CD4-positive, alpha-beta memory T cell (primary cell): ENCODE results near the gene FJX1. TPM values are rescaled to one million over a fixed set of nuclear protein-coding genes. Genes with fewer than 3 reads are reported as not detected.

Experiments
- CTCF ChIA-PET: fragments of 350-600 bp; sonication (Branson Sonifier 250); formaldehyde crosslinking; loops from one replicate; lab custom pipeline; 2021; ENCODE audit warnings: inconsistent platforms; ENCODE audit not compliant: partially characterized antibody; lab: Charles Lee
- POLR2A ChIA-PET: fragments of 350-600 bp; sonication (Branson Sonifier 250); formaldehyde crosslinking; loops from one replicate; lab custom pipeline; 2021; ENCODE audit not compliant: partially characterized antibody; lab: Charles Lee
- DNase-seq, 5 donors: peaks; one replicate each; pipeline versions ENCODE4 v3.0.0 to v3.0.0-alpha.2; 2020 to 2022; ENCODE audit warnings: mixed read lengths in 1 of 5
- H3K27ac ChIP-seq: one replicate; pipeline ENCODE4 v1.7.0; 2013; ENCODE audit warnings: low read depth, low read length
- H3K27me3 ChIP-seq: 2 replicates; pipeline ENCODE4 v1.7.0; 2013; ENCODE audit warnings: mild to moderate bottlenecking, low read length, moderate library complexity; ENCODE audit not compliant: insufficient read depth
- H3K36me3 ChIP-seq: 2 replicates; pipeline ENCODE4 v1.7.0; 2013; ENCODE audit warnings: mild to moderate bottlenecking, low read length, moderate library complexity; ENCODE audit not compliant: insufficient read depth
- H3K4me1 ChIP-seq: 2 replicates; pipeline ENCODE4 v1.7.0; 2013; ENCODE audit warnings: mild to moderate bottlenecking, low read length, moderate library complexity; ENCODE audit not compliant: insufficient read depth
- H3K4me3 ChIP-seq, 2 donors: one replicate each; pipeline ENCODE4 v1.7.0; 2013; ENCODE audit warnings: low read length in 2 of 2, mild to moderate bottlenecking in 1 of 2
- H3K9me3 ChIP-seq, 2 donors: one replicate each; pipeline ENCODE4 v1.7.0; 2013; ENCODE audit warnings: low read length in 2 of 2, control low read depth in 1 of 2; ENCODE audit not compliant: control insufficient read depth in 1 of 2
- H3K27ac Mint-ChIP-seq, 7 donors: one replicate each; pipeline ENCODE4 v1.8.0; 2020 to 2021; ENCODE audit warnings: mixed read lengths in 7 of 7, mild to moderate bottlenecking in 6 of 7, inconsistent platforms in 3 of 7, moderate library complexity in 3 of 7
- H3K27me3 Mint-ChIP-seq, 2 donors: one replicate each; pipeline ENCODE4 v1.8.0; 2020 to 2021; ENCODE audit warnings: mixed read lengths in 2 of 2
- H3K36me3 Mint-ChIP-seq, 2 donors: one replicate each; pipeline ENCODE4 v1.8.0; 2020 to 2021; ENCODE audit warnings: mixed read lengths in 2 of 2, inconsistent platforms in 1 of 2, mild to moderate bottlenecking in 1 of 2
- H3K4me1 Mint-ChIP-seq, 4 donors: one replicate each; pipeline ENCODE4 v1.8.0; 2020 to 2021; ENCODE audit warnings: mixed read lengths in 4 of 4, mild to moderate bottlenecking in 1 of 4
- H3K4me3 Mint-ChIP-seq, 8 donors: one replicate each; pipeline ENCODE4 v1.8.0; 2020 to 2021; ENCODE audit warnings: mixed read lengths in 8 of 8, mild to moderate bottlenecking in 7 of 8, moderate library complexity in 6 of 8, inconsistent platforms in 3 of 8
- H3K9me3 Mint-ChIP-seq, 8 donors: one replicate each; pipeline ENCODE4 v1.8.0; 2020 to 2021; ENCODE audit warnings: mixed read lengths in 8 of 8, mild to moderate bottlenecking in 5 of 8, inconsistent platforms in 3 of 8, moderate library complexity in 1 of 8
- intact Hi-C: fragments of 100-400 bp; cut with micrococcal nuclease; formaldehyde crosslinking; loops from one replicate; pipeline ENCODE4 v1.15.1; 2023
- polyA plus RNA-seq, 2 donors: library from polyadenylated mRNA; unstranded; fragments of 300-500 nt; fragmentation: Illumina TruSeq; gene quantifications; one replicate each; pipeline ENCODE4 v1.2.3, GENCODE V29; 2021
- total RNA-seq, 2 experiments: library from RNA; stranded (reverse); gene quantifications; one replicate each; pipeline ENCODE4 v1.2.3, GENCODE V29; 2021

Gene FJX1
- total and polyA plus RNA-seq, 4 experiments from 2014 or later: 0.10 TPM; not detected in 3

DNA sequence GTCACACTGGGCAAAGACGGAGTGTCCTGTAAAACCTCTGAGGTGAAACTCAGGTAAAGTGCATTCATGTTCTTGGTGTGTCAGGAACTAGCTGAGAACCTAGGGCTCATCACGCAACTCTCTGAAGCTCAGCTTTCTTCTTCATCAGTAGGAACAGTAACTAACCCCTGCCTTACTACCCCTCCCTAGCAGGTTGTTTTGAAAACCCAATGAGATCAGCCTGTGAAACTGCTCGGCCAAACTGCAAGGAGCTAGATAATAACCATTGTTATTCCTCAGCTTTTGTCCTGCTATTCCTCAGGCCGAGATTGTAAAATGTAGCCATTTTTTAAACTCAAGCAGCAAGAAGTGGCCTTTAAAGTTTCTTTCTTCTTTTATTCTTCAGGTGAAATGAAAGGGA, 9.8 kb upstream of the FJX1 start:
- H3K4me1 ChIP-seq: no peaks in the 10 kb centered on the region
- H3K27ac Mint-ChIP-seq: no peak overlapping the region
- H3K27me3 Mint-ChIP-seq: peaks cover 16 to 33% of the 10 kb centered on the region in 2 donors
- H3K9me3 ChIP-seq: no peaks in the 10 kb centered on the region
- H3K4me3 Mint-ChIP-seq: no peak overlapping the region
- ChIA-PET CTCF (no interaction called here), POLR2A (no interaction called here)
- no peak overlapping the region for H3K4me3 ChIP-seq
- intact Hi-C loops: no loop called here
- DNase-seq: no peak
- H3K36me3 Mint-ChIP-seq: no peaks in the 10 kb centered on the region
- no peak overlapping the region for H3K27ac ChIP-seq
- H3K36me3 ChIP-seq: no peaks in the 10 kb centered on the region
- no peaks in the 10 kb centered on the region for H3K4me1 Mint-ChIP-seq
- no peaks in the 10 kb centered on the region for H3K27me3 ChIP-seq
- H3K9me3 Mint-ChIP-seq: no peaks in the 10 kb centered on the region

- Mint-ChIP-seq H3K36me3 (no peaks in the 10 kb centered on the region), H3K27ac (no peak overlapping the region), H3K4me1 (no peaks in the 10 kb centered on the region), H3K9me3 (no peaks in the 10 kb centered on the region), H3K4me3 (no peak overlapping the region), H3K27me3 (peaks cover 14 to 37% of the 10 kb centered on the region in 2 donors)
- intact Hi-C loops: no loop called here
- CTCF ChIA-PET: interaction anchor here (1.0 to 2.8 kb wide), 2 partner anchors 19 to 212 kb away, joined by 3 to 13 read pairs; no protein-coding TSS in a partner anchor
- Histone ChIP-seq H3K27ac (no peak overlapping the region), H3K27me3 (no peaks in the 10 kb centered on the region), H3K36me3 (no peaks in the 10 kb centered on the region), H3K4me1 (no peaks in the 10 kb centered on the region), H3K4me3 (no peak overlapping the region), H3K9me3 (no peaks in the 10 kb centered on the region)
- POLR2A ChIA-PET: no interaction called here
- no peak for DNase-seq
Measured at GRCh38 chr11:35609656-35610055, 8.6 kb upstream of the FJX1 start.

DNA sequence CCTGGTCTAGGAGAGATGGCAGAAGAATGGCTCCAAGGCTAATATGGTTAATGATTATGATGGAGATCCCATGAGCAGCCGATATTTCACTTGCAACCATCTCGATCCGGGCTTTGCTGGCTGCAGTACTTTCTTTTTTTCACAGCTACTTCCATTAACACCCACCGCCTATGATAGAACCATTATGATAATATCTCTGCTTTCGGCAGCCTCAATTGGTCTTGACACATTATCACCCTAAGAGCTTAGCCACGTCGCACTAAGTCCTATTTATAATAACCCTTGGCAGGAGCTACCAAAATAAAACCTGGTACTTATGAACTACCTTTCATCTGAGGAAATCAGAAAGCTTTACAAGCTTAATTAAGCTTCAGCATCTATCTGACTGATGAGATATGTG, 7.6 kb upstream of the FJX1 start:
- intact Hi-C loops: no loop called here
- Histone ChIP-seq H3K27ac (no peak overlapping the region), H3K27me3 (no peaks in the 10 kb centered on the region), H3K4me1 (no peaks in the 10 kb centered on the region), H3K36me3 (no peaks in the 10 kb centered on the region), H3K9me3 (no peaks in the 10 kb centered on the region), H3K4me3 (no peak overlapping the region)
- DNase-seq: no peak
- ChIA-PET CTCF (interaction anchor here (0.9 to 2.8 kb wide), 4 partner anchors 211 to 656 kb away, joined by 3 to 13 read pairs (median 4); no protein-coding TSS in a partner anchor), POLR2A (no interaction called here)
- H3K4me3 Mint-ChIP-seq: no peak overlapping the region
- peaks cover 17 to 36% of the 10 kb centered on the region in 2 donors for H3K27me3 Mint-ChIP-seq
- H3K36me3 Mint-ChIP-seq: no peaks in the 10 kb centered on the region
- no peaks in the 10 kb centered on the region for H3K4me1 Mint-ChIP-seq
- H3K9me3 Mint-ChIP-seq: no peaks in the 10 kb centered on the region
- H3K27ac Mint-ChIP-seq: no peak overlapping the region

DNA sequence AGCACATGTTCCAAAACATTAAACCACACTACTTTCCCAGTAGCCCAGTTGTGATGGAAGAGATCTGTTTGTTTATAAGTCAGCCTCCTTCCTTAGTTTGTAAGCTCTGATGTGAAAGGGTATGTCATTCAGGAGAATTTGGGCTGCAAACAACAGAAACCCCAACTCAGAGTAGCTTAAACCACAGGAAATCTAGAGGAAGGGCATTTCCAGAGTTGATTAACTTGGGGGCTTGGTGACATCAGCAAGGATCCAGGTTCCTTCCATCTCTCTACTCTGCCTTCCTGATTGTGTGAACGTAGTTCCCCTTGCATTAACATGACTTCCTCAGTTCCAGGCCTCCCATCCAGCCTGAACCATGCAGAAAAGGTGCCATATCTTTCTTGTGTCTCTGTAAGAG, 6.5 kb upstream of the FJX1 start:
- H3K27me3 ChIP-seq: peaks cover 3% of the 10 kb centered on the region
- no peak overlapping the region for H3K4me3 ChIP-seq
- Mint-ChIP-seq H3K27ac (no peak overlapping the region), H3K9me3 (no peaks in the 10 kb centered on the region), H3K4me1 (peaks cover 0 to 3% (median 0%) of the 10 kb centered on the region in 4 donors), H3K36me3 (no peaks in the 10 kb centered on the region), H3K4me3 (no peak overlapping the region), H3K27me3 (peaks cover 22 to 36% of the 10 kb centered on the region in 2 donors)
- ChIA-PET CTCF (interaction anchor here (1.3 to 2.8 kb wide), 3 partner anchors 210 to 654 kb away, joined by 3 to 13 read pairs (median 5); no protein-coding TSS in a partner anchor), POLR2A (no interaction called here)
- H3K9me3 ChIP-seq: no peaks in the 10 kb centered on the region
- intact Hi-C loops: no loop called here
- DNase-seq: no peak
- H3K4me1 ChIP-seq: no peaks in the 10 kb centered on the region
- H3K27ac ChIP-seq: no peak overlapping the region
- H3K36me3 ChIP-seq: no peaks in the 10 kb centered on the region

DNA sequence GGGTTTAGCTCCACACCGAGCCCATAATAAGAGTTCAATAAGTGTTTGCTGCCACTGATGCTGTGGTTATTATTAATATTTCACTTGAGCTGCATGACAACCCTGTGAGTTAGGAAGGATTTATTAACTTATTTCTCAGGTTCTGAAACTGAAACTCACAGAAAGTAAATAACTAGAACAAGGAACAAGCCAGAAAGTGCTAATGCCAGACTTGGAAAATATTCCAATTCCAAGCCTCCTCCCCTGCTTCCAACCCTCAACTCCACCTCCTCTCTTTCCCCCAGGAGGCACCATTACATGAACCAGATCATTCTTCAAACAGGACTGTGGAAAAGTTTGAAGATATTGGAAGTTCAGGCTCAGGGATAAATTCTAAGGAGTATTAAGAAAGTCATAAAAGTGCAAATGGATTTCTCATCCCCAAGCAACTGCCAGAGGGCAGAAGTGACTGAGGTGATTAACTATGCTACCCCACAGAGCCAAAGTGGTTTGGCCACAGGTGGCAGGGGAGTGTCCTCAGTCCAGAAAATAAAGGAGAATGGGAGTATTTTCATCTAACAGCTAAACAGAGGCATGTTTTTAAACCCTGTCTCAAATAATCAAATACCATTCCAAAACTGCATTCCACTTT, 3.2 kb upstream of the FJX1 start:
- Mint-ChIP-seq H3K36me3 (peaks cover 0 to 2% of the 10 kb centered on the region in 2 donors), H3K9me3 (peaks cover 0 to 1% (median 0%) of the 10 kb centered on the region in 8 donors)

GRCh38 chr11:35615921-35616900, 2.0 kb upstream of the FJX1 start:
- intact Hi-C loops: loop anchor here (1.0 to 5.0 kb wide), 5 partner anchors 47 to 1131 kb away; partner anchors contain the start of gene TRIM44
- H3K36me3 ChIP-seq: no peaks in the 10 kb centered on the region
- H3K27me3 ChIP-seq: peaks cover 22% of the 10 kb centered on the region
- Mint-ChIP-seq H3K36me3 (peaks cover 0 to 2% of the 10 kb centered on the region in 2 donors), H3K9me3 (peaks cover 0 to 1% (median 0%) of the 10 kb centered on the region in 8 donors), H3K27ac (no peak overlapping the region), H3K4me3 (peak overlapping the region in 5 of 8 donors; percentile 6 to 68 (median 46)), H3K4me1 (peaks cover 6 to 26% (median 11%) of the 10 kb centered on the region in 4 donors), H3K27me3 (peaks cover 37 to 39% of the 10 kb centered on the region in 2 donors)
- ChIA-PET CTCF (interaction anchor here (0.8 to 3.1 kb wide), 12 partner anchors 10 to 863 kb away, joined by 3 to 61 read pairs (median 3); partner anchors contain the start of gene PRR5L), POLR2A (no interaction called here)
- H3K4me1 ChIP-seq: peaks cover 15% of the 10 kb centered on the region
- H3K27ac ChIP-seq: no peak overlapping the region
- no peaks in the 10 kb centered on the region for H3K9me3 ChIP-seq
- no peak overlapping the region for H3K4me3 ChIP-seq
- peak in 4 of 5 donors; percentile 35 to 39 (median 36) for DNase-seq

More for the DNA sequence above, 3.2 kb upstream of the FJX1 start:
- POLR2A ChIA-PET: no interaction called here
- peaks cover 16% of the 10 kb centered on the region for H3K27me3 ChIP-seq
- intact Hi-C loops: loop anchor here (5.0 kb wide), 1 partner anchor 1132 kb away; no protein-coding TSS in a partner anchor
- no peaks in the 10 kb centered on the region for H3K36me3 ChIP-seq
- CTCF ChIA-PET: interaction anchor here (0.9 to 3.1 kb wide), 10 partner anchors 9 to 864 kb away, joined by 3 to 61 read pairs (median 4); no protein-coding TSS in a partner anchor
- no peak overlapping the region for H3K27ac ChIP-seq
- H3K27ac Mint-ChIP-seq: no peak overlapping the region
- peak overlapping the region in 1 of 8 donors; percentile 9 for H3K4me3 Mint-ChIP-seq
- peaks cover 6 to 16% (median 9%) of the 10 kb centered on the region in 4 donors for H3K4me1 Mint-ChIP-seq
- H3K9me3 ChIP-seq: no peaks in the 10 kb centered on the region
- H3K4me3 ChIP-seq: no peak overlapping the region
- H3K4me1 ChIP-seq: peaks cover 15% of the 10 kb centered on the region
- H3K27me3 Mint-ChIP-seq: peaks cover 31 to 40% of the 10 kb centered on the region in 2 donors
- no peak for DNase-seq
